HEK293 (cell line): ENCODE measurements around the gene CCSER1.
"Not testable (repeated sequence)": the region's sequence is repeated elsewhere in the genome, so short reads cannot be mapped to it uniquely, and the experiment has no call there.

ENCODE experiments used
- CTCF ChIA-PET: fragments of 350-600 bp; formaldehyde crosslinking; extraction: SDS; loops from one replicate; lab custom pipeline; 2021; ENCODE audit warnings: antibody characterized with exemption; lab: Yijun Ruan, JAX
- POLR2A ChIA-PET: fragments of 300-600 bp; formaldehyde crosslinking; extraction: SDS; loops from one replicate; lab custom pipeline; 2020; ENCODE audit warnings: antibody characterized with exemption, inconsistent platforms; lab: Yijun Ruan, JAX
- H3K27ac ChIP-seq: fragments of 200-500 bp; sonication (Bioruptor generic); 2 replicates; pipeline ENCODE4 v1.5.1; 2014; ENCODE audit warnings: low read depth, low read length, control low read depth, inconsistent platforms; ENCODE audit errors: extremely low read depth
- H3K36me3 ChIP-seq, 2 experiments: fragments of 200-500 bp in 1 of 2; sonication (Bioruptor generic) in 1 of 2; 1 replicate in 1 of 2; 2 replicates in 1 of 2; pipeline ENCODE4 v1.5.1; 2014 to 2017; ENCODE audit warnings: inconsistent platforms in 2 of 2, low read length in 2 of 2; ENCODE audit not compliant: control insufficient read depth in 2 of 2, insufficient read depth in 1 of 2
- H3K4me1 ChIP-seq: fragments of 200-500 bp; sonication (Bioruptor generic); 2 replicates; pipeline ENCODE4 v1.5.1; 2014; ENCODE audit warnings: mild to moderate bottlenecking, low read length, inconsistent platforms; ENCODE audit not compliant: control insufficient read depth, insufficient read depth
- H3K4me3 ChIP-seq: 2 replicates; pipeline ENCODE4 v1.5.1; 2011; ENCODE audit warnings: low read depth, mild to moderate bottlenecking, control low read depth, low read length, moderate library complexity
- H3K9me3 ChIP-seq: fragments of 200-500 bp; sonication (Bioruptor generic); 2 replicates; pipeline ENCODE4 v1.5.1; 2014; ENCODE audit warnings: low read depth, low read length, inconsistent platforms; ENCODE audit not compliant: control insufficient read depth, insufficient read depth
- CTCF ChIP-seq: fragments of 450-650 bp; formaldehyde crosslinking; IDR thresholded peaks from 2 replicates; pipeline ENCODE4 v1.5.1; 2016; ENCODE audit warnings: missing biosample characterization, missing genetic modification characterization
- KLF1 ChIP-seq: fragments of 450-650 bp; formaldehyde crosslinking; IDR thresholded peaks from 2 replicates; pipeline ENCODE4 v1.5.1; 2016; ENCODE audit warnings: missing biosample characterization, missing genetic modification characterization
- KLF8 ChIP-seq: fragments of 450-650 bp; formaldehyde crosslinking; IDR thresholded peaks from 2 replicates; pipeline ENCODE4 v1.5.1; 2016; ENCODE audit warnings: missing biosample characterization, missing genetic modification characterization
- KLF9 ChIP-seq: fragments of 450-650 bp; formaldehyde crosslinking; IDR thresholded peaks from 2 replicates; pipeline ENCODE4 v1.5.1; 2016; ENCODE audit warnings: missing biosample characterization, missing genetic modification characterization, low read depth
- MZF1 ChIP-seq: fragments of 450-650 bp; formaldehyde crosslinking; IDR thresholded peaks from 2 replicates; pipeline ENCODE4 v1.5.1; 2017; ENCODE audit warnings: missing biosample characterization, missing genetic modification characterization, borderline replicate concordance
- OVOL3 ChIP-seq: fragments of 450-650 bp; formaldehyde crosslinking; IDR thresholded peaks from 2 replicates; pipeline ENCODE4 v1.5.1; 2016; ENCODE audit warnings: missing biosample characterization, missing genetic modification characterization
- REPIN1 ChIP-seq: fragments of 450-650 bp; formaldehyde crosslinking; IDR thresholded peaks from 2 replicates; pipeline ENCODE4 v1.5.1; 2017; ENCODE audit warnings: missing biosample characterization, missing genetic modification characterization, low read depth
- YY1 ChIP-seq: fragments of 450-650 bp; formaldehyde crosslinking; IDR thresholded peaks from 2 replicates; pipeline ENCODE4 v1.5.1; 2018; ENCODE audit warnings: missing biosample characterization, missing genetic modification characterization
- ZBTB48 ChIP-seq: fragments of 450-650 bp; formaldehyde crosslinking; IDR thresholded peaks from 2 replicates; pipeline ENCODE4 v1.5.1; 2016; ENCODE audit warnings: missing biosample characterization, missing genetic modification characterization
- ZBTB7A ChIP-seq: fragments of 450-650 bp; formaldehyde crosslinking; IDR thresholded peaks from 2 replicates; pipeline ENCODE4 v1.5.1; 2016; ENCODE audit warnings: low read depth, missing biosample characterization, missing genetic modification characterization
- ZFP41 ChIP-seq: fragments of 450-650 bp; formaldehyde crosslinking; IDR thresholded peaks from 2 replicates; pipeline ENCODE4 v1.5.1; 2016; ENCODE audit warnings: missing biosample characterization, missing genetic modification characterization, borderline replicate concordance
- ZNF140 ChIP-seq: fragments of 450-650 bp; formaldehyde crosslinking; IDR thresholded peaks from 2 replicates; pipeline ENCODE4 v1.5.1; 2016; ENCODE audit warnings: missing biosample characterization, missing genetic modification characterization
- ZNF184 ChIP-seq: fragments of 450-650 bp; IDR thresholded peaks from 2 replicates; pipeline ENCODE4 v1.5.1; 2018; ENCODE audit warnings: missing biosample characterization, mild to moderate bottlenecking, missing genetic modification characterization
- ZNF223 ChIP-seq: fragments of 450-650 bp; formaldehyde crosslinking; IDR thresholded peaks from 2 replicates; pipeline ENCODE4 v1.5.1; 2016; ENCODE audit warnings: missing biosample characterization, missing genetic modification characterization
- ZNF24 ChIP-seq: fragments of 450-650 bp; formaldehyde crosslinking; IDR thresholded peaks from 2 replicates; pipeline ENCODE4 v1.5.1; 2016; ENCODE audit warnings: missing biosample characterization, missing genetic modification characterization
- ZNF266 ChIP-seq: fragments of 450-650 bp; formaldehyde crosslinking; IDR thresholded peaks from 2 replicates; pipeline ENCODE4 v1.5.1; 2016; ENCODE audit warnings: missing biosample characterization, missing genetic modification characterization, low read depth
- ZNF274 ChIP-seq, 2 experiments: fragments of 200-500 bp in 1 of 2; fragments of 450-650 bp in 1 of 2; sonication (Bioruptor generic) in 1 of 2; formaldehyde crosslinking in 1 of 2; IDR thresholded peaks; 2 replicates each; pipeline versions ENCODE4 v1.5.1 to v1.6.1; 2014 to 2016; ENCODE audit warnings: borderline replicate concordance in 1 of 2, inconsistent platforms in 1 of 2, low read length in 1 of 2, missing biosample characterization in 1 of 2, missing genetic modification characterization in 1 of 2
- ZNF394 ChIP-seq: fragments of 450-650 bp; formaldehyde crosslinking; IDR thresholded peaks from 2 replicates; pipeline ENCODE4 v1.5.1; 2016; ENCODE audit warnings: missing biosample characterization, missing genetic modification characterization, mild to moderate bottlenecking, moderate library complexity, borderline replicate concordance
- ZNF404 ChIP-seq: fragments of 450-650 bp; formaldehyde crosslinking; IDR thresholded peaks from 2 replicates; pipeline ENCODE4 v1.5.1; 2017; ENCODE audit warnings: missing biosample characterization, missing genetic modification characterization
- ZNF416 ChIP-seq: fragments of 450-650 bp; formaldehyde crosslinking; IDR thresholded peaks from 2 replicates; pipeline ENCODE4 v1.5.1; 2016; ENCODE audit warnings: missing biosample characterization, missing genetic modification characterization
- ZNF473 ChIP-seq: fragments of 450-650 bp; formaldehyde crosslinking; IDR thresholded peaks from 2 replicates; pipeline ENCODE4 v1.5.1; 2017; ENCODE audit warnings: missing biosample characterization, missing genetic modification characterization
- ZNF501 ChIP-seq: fragments of 450-650 bp; formaldehyde crosslinking; IDR thresholded peaks from 2 replicates; pipeline ENCODE4 v1.5.1; 2016; ENCODE audit warnings: missing biosample characterization, missing genetic modification characterization
- ZNF560 ChIP-seq: fragments of 450-650 bp; formaldehyde crosslinking; IDR thresholded peaks from 2 replicates; pipeline ENCODE4 v1.5.1; 2017; ENCODE audit warnings: missing biosample characterization, missing genetic modification characterization, borderline replicate concordance
- ZNF654 ChIP-seq: fragments of 450-650 bp; formaldehyde crosslinking; IDR thresholded peaks from 2 replicates; pipeline ENCODE4 v1.5.1; 2016; ENCODE audit warnings: low read depth, missing biosample characterization, missing genetic modification characterization
- ZNF768 ChIP-seq: fragments of 450-650 bp; formaldehyde crosslinking; IDR thresholded peaks from 2 replicates; pipeline ENCODE4 v1.5.1; 2018; ENCODE audit warnings: missing biosample characterization, mild to moderate bottlenecking, missing genetic modification characterization
- ZNF792 ChIP-seq: fragments of 450-650 bp; formaldehyde crosslinking; IDR thresholded peaks from 2 replicates; pipeline ENCODE4 v1.5.1; 2016; ENCODE audit warnings: missing biosample characterization, missing genetic modification characterization
- ZNF837 ChIP-seq: fragments of 450-650 bp; formaldehyde crosslinking; IDR thresholded peaks from 2 replicates; pipeline ENCODE4 v1.5.1; 2016; ENCODE audit warnings: missing biosample characterization, missing genetic modification characterization
- ZNF843 ChIP-seq: fragments of 450-650 bp; formaldehyde crosslinking; IDR thresholded peaks from 2 replicates; pipeline ENCODE4 v1.5.1; 2016; ENCODE audit warnings: missing biosample characterization, missing genetic modification characterization
- ZXDB ChIP-seq: fragments of 450-650 bp; formaldehyde crosslinking; IDR thresholded peaks from 2 replicates; pipeline ENCODE4 v1.5.1; 2016; ENCODE audit warnings: missing biosample characterization, missing genetic modification characterization
- TF ChIP-seq, protein P1 (sequence below): fragments of 450-650 bp; formaldehyde crosslinking; IDR thresholded peaks from 2 replicates; pipeline ENCODE4 v1.5.1; 2016; ENCODE audit warnings: missing biosample characterization, missing genetic modification characterization, borderline replicate concordance

Gene CCSER1

DNA sequence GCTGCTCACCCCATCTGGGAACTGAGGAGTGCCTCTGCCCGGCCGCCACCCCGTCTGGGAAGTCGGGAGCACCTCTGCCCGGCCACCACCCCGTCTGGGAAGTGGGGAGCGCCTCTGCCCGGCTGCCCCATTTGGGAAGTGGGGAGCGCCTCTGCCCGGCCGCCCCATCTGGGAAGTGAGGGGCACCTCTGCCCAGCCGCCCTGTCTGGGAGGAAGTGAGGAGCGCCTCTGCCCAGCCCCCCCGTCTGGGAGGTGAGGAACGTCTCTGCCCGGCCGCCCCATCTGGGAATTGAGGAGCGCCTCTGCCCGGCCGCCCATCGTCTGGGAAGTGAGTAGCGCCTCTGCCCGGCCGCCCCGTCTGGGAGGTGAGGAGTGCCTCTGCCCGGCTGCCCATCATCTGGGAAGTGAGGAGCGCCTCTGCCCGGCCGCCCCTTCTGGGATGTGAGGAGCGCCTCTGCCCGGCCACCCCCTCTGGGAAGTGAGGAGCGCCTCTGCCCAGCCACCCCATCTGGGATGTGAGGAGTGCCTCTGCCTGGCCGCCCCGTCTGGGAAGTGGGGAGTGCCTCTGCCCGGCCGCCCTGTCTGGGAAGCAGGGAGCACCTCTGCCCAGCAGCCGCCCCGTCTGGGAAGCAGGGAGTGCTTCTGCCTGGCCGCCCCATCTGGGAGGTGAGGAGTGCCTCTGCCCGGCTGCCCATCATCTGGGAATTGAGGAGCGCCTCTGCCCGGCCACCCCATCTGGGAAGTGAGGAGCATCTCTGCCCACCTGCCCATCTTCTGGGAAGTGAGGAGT, 1040.9 kb downstream of the CCSER1 start:
- POLR2A ChIA-PET, H3K9me3 ChIP-seq, H3K4me3 ChIP-seq, H3K4me1 ChIP-seq, H3K27ac ChIP-seq, CTCF ChIA-PET, H3K36me3 ChIP-seq: not testable (repeated sequence)

DNA sequence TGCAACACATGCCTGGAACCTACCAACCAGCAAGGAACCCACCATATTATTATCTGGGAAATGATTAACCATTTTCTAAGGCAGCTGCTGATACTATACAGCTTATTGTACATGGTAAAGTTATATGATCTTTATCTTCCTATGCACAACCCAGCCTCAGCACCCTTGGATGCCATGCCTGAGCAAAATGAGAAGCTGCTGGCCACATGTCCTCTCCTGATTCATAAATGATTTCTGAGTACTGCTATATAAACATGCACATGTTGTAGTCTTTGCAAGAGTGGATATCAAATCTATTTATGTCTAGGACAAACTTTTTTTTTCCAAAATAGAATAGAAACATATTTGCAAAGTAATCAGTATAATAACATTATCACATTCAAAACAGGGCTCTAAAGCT, 1043.6 kb downstream of the CCSER1 start:
- POLR2A ChIA-PET, result no interaction called here
- no peaks in the 10 kb centered on the region for H3K4me1 ChIP-seq
- no peak overlapping the region for H3K27ac ChIP-seq
- TF ChIP-seq ZNF184 (tag by site-specific recombination) (no peak), ZNF404 (tag by site-specific recombination) (no peak), ZBTB48 (tag by site-specific recombination) (no peak), YY1 (tag by site-specific recombination) (no peak), KLF1 (tag by site-specific recombination) (no peak), CTCF (tag by site-specific recombination) (no peak), ZNF140 (tag by site-specific recombination) (no peak), ZBTB7A (tag by site-specific recombination) (no peak), ZXDB (no peak), REPIN1 (tag by site-specific recombination) (no peak), ZNF473 (tag by site-specific recombination) (no peak)
- no peaks in the 10 kb centered on the region for H3K36me3 ChIP-seq
- CTCF ChIA-PET, result interaction anchor here (0.6 kb wide), 1 partner anchor 376 kb away, joined by 4 read pairs; no protein-coding TSS in a partner anchor
- H3K4me3 ChIP-seq, result no peak overlapping the region
- H3K9me3 ChIP-seq, result no peaks in the 10 kb centered on the region

- POLR2A ChIA-PET, result no interaction called here
- no peak overlapping the region for H3K4me3 ChIP-seq
Observed at GRCh38 chr4:91171217-91171616, 1044.0 kb downstream of the CCSER1 start.

DNA sequence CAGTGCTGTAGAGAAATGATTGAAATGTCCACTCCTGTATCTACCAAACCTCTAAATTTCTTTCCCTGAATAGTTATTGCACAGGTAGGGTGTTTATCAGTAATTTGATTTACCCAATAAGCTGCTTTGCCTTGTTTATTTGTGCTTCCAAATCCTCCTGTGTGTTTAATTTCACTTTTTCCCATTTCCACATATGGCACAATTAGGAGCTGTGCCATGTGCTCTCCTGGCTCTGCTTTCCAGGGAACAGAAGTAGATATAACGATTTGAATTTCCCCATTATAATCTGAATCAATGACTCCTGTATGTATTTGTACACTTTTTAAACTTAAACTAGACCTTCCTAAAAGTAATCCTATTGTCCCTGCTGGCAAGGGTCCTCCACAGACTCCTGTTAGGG, 1057.9 kb downstream of the CCSER1 start:
- CTCF ChIA-PET, H3K4me1 ChIP-seq, POLR2A ChIA-PET, H3K9me3 ChIP-seq, H3K4me3 ChIP-seq, H3K27ac ChIP-seq, H3K36me3 ChIP-seq: not testable (repeated sequence)

More at GRCh38 chr4:91171217-91171616, 1044.0 kb downstream of the CCSER1 start:
- CTCF ChIA-PET, result interaction anchor here (0.6 kb wide), 1 partner anchor 375 kb away, joined by 4 read pairs; no protein-coding TSS in a partner anchor
- no peak for TF ChIP-seq ZFP41 (tag by site-specific recombination)
- TF ChIP-seq ZNF560, result no peak
- no peak for TF ChIP-seq OVOL3 (tag by site-specific recombination)
- no peak for TF ChIP-seq ZNF792
- no peak for TF ChIP-seq ZNF24 (tag by site-specific recombination)
- no peak for TF ChIP-seq ZNF843 (tag by site-specific recombination)
- no peak for TF ChIP-seq ZNF140 (tag by site-specific recombination)
- TF ChIP-seq ZNF416 (tag by site-specific recombination), result no peak
- no peak for TF ChIP-seq ZNF394 (tag by site-specific recombination)
- TF ChIP-seq, protein P1, sequence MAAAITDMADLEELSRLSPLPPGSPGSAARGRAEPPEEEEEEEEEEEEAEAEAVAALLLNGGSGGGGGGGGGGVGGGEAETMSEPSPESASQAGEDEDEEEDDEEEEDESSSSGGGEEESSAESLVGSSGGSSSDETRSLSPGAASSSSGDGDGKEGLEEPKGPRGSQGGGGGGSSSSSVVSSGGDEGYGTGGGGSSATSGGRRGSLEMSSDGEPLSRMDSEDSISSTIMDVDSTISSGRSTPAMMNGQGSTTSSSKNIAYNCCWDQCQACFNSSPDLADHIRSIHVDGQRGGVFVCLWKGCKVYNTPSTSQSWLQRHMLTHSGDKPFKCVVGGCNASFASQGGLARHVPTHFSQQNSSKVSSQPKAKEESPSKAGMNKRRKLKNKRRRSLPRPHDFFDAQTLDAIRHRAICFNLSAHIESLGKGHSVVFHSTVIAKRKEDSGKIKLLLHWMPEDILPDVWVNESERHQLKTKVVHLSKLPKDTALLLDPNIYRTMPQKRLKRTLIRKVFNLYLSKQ, result no peak
- TF ChIP-seq MZF1 (tag by site-specific recombination), result no peak
- TF ChIP-seq KLF8 (tag by site-specific recombination), result no peak
- no peak for TF ChIP-seq ZNF274 (IDR thresholded peaks at IDR 0.05; ENCODE audit: low read length)
- TF ChIP-seq ZNF274 (tag by site-specific recombination; IDR thresholded peaks at IDR 0.05; ENCODE audit: borderline replicate concordance), result no peak
- TF ChIP-seq ZNF501 (tag by site-specific recombination), result no peak
- no peak for TF ChIP-seq ZNF223 (tag by site-specific recombination)
- no peak for TF ChIP-seq ZNF768 (tag by site-specific recombination)
- TF ChIP-seq ZNF266 (tag by site-specific recombination), result no peak
- no peak for TF ChIP-seq ZNF837
- TF ChIP-seq KLF9 (tag by site-specific recombination), result no peak
- no peak for TF ChIP-seq ZNF654
- Histone ChIP-seq H3K9me3 (no peaks in the 10 kb centered on the region), H3K4me1 (no peaks in the 10 kb centered on the region), H3K27ac (no peak overlapping the region), H3K36me3 (no peaks in the 10 kb centered on the region)
